IMR-90 (cell line): ENCODE data around the gene AKAP6. TPM values are rescaled to one million over a fixed set of nuclear protein-coding genes. Genes with fewer than 3 reads are reported as not detected.
A peak's percentile ranks its signal among the peaks of the same experiment; 100 is the strongest.

Source experiments
- ATAC-seq: fragments of 200-7000 bp; cut with Tn5 transposase; 2 replicates; pipeline ENCODE4 v1.9.1; 2020; ENCODE audit warnings: low read depth, mild to moderate bottlenecking, moderate library complexity
- BruUV-seq: library from RNA; stranded (reverse); fragments of 400-500 nt; replicated peaks from 2 replicates; lab custom pipeline; 2021; lab: Mats Ljungman, UMichigan
- CTCF ChIA-PET: fragments of 300-600 bp; formaldehyde crosslinking; extraction: SDS; loops from one replicate; lab custom pipeline; 2021; ENCODE audit warnings: antibody characterized with exemption; lab: Yijun Ruan, JAX
- POLR2A ChIA-PET: fragments of 300-600 bp; sonication (Branson Sonifier 250); formaldehyde crosslinking; loops from one replicate; lab custom pipeline; 2022; ENCODE audit warnings: antibody characterized with exemption; ENCODE audit not compliant: unreplicated experiment; lab: Charles Lee
- DNase-seq: peaks from one replicate; pipeline ENCODE4 v3.0.0; 2013
- H2AFZ ChIP-seq: replicated peaks from 2 replicates; pipeline ENCODE3; 2013; ENCODE audit warnings: low read length, mild to moderate bottlenecking; ENCODE audit not compliant: poor library complexity
- H2AK5ac ChIP-seq: 2 replicates; pipeline ENCODE4 v1.6.1; 2013; ENCODE audit warnings: low read depth, low read length, inconsistent platforms
- H2AK9ac ChIP-seq: replicated peaks from 2 replicates; pipeline ENCODE3; 2013; ENCODE audit warnings: mild to moderate bottlenecking, low read depth, low read length, moderate library complexity; ENCODE audit not compliant: poor library complexity
- H2BK120ac ChIP-seq: 2 replicates; pipeline ENCODE4 v1.6.1; 2013; ENCODE audit warnings: low read depth, low read length, inconsistent platforms
- H2BK15ac ChIP-seq: 3 replicates; pipeline ENCODE4 v1.6.1; 2013; ENCODE audit warnings: low read depth, low read length, inconsistent platforms
- H2BK20ac ChIP-seq: 2 replicates; pipeline ENCODE4 v1.6.1; 2013; ENCODE audit warnings: low read depth, mild to moderate bottlenecking, inconsistent platforms, low read length, moderate library complexity
- H2BK5ac ChIP-seq: 2 replicates; pipeline ENCODE4 v1.6.1; 2013; ENCODE audit warnings: mild to moderate bottlenecking, low read depth, low read length, inconsistent platforms; ENCODE audit not compliant: poor library complexity, severe bottlenecking
- H3K14ac ChIP-seq: replicated peaks from 2 replicates; pipeline ENCODE4 v1.6.1; 2013; ENCODE audit warnings: low read depth, low read length, inconsistent platforms
- H3K18ac ChIP-seq: 2 replicates; pipeline ENCODE4 v1.6.1; 2013; ENCODE audit warnings: low read depth, low read length, control low read depth
- H3K23ac ChIP-seq: 2 replicates; pipeline ENCODE4 v1.6.1; 2013; ENCODE audit warnings: low read depth, low read length, inconsistent platforms
- H3K27ac ChIP-seq: 2 replicates; pipeline ENCODE4 v1.5.1; 2013; ENCODE audit warnings: mild to moderate bottlenecking, control low read depth, low read length; ENCODE audit not compliant: insufficient read depth
- H3K27me3 ChIP-seq: 2 replicates; pipeline ENCODE4 v1.6.1; 2013; ENCODE audit warnings: low read length; ENCODE audit not compliant: control insufficient read depth, insufficient read depth
- H3K36me3 ChIP-seq: 2 replicates; pipeline ENCODE4 v1.6.1; 2013; ENCODE audit warnings: low read length, mixed read lengths; ENCODE audit not compliant: control insufficient read depth, insufficient read depth
- H3K4ac ChIP-seq: 2 replicates; pipeline ENCODE4 v1.6.1; 2013; ENCODE audit warnings: low read depth, low read length, inconsistent platforms
- H3K4me1 ChIP-seq: 2 replicates; pipeline ENCODE4 v1.6.1; 2013; ENCODE audit warnings: low read length, mixed read lengths; ENCODE audit not compliant: control insufficient read depth, insufficient read depth
- H3K4me2 ChIP-seq: 2 replicates; pipeline ENCODE4 v1.6.1; 2013; ENCODE audit warnings: low read depth, mild to moderate bottlenecking, control low read depth, low read length, moderate library complexity
- H3K4me3 ChIP-seq: 2 replicates; pipeline ENCODE4 v1.5.1; 2013; ENCODE audit warnings: low read depth, mild to moderate bottlenecking, control low read depth, low read length, moderate library complexity; ENCODE audit not compliant: insufficient read depth
- H3K56ac ChIP-seq: 2 replicates; pipeline ENCODE4 v1.6.1; 2013; ENCODE audit warnings: low read length, inconsistent platforms; ENCODE audit not compliant: insufficient read depth; ENCODE audit errors: extremely low read depth
- H3K79me1 ChIP-seq, 2 experiments: 2 replicates each; pipeline ENCODE4 v1.6.1; 2013; ENCODE audit warnings: low read length in 2 of 2, inconsistent platforms in 1 of 2, low read depth in 1 of 2
- H3K9ac ChIP-seq: 2 replicates; pipeline ENCODE4 v1.6.1; 2013; ENCODE audit warnings: low read depth, low read length, control low read depth
- H3K9me1 ChIP-seq: 2 replicates; pipeline ENCODE4 v1.6.1; 2013; ENCODE audit warnings: low read length, inconsistent platforms; ENCODE audit not compliant: insufficient read depth
- H3K9me3 ChIP-seq: 2 replicates; pipeline ENCODE4 v1.6.1; 2013; ENCODE audit warnings: low read length; ENCODE audit not compliant: control insufficient read depth, insufficient read depth
- H4K20me1 ChIP-seq: 2 replicates; pipeline ENCODE4 v1.6.1; 2013; ENCODE audit warnings: low read length, inconsistent platforms; ENCODE audit not compliant: insufficient read depth
- H4K5ac ChIP-seq: 2 replicates; pipeline ENCODE4 v1.6.1; 2013; ENCODE audit warnings: mild to moderate bottlenecking, low read depth, low read length, control low read depth
- H4K8ac ChIP-seq, 2 experiments: 2 replicates each; pipeline ENCODE4 v1.6.1; 2013; ENCODE audit warnings: low read depth in 2 of 2, low read length in 2 of 2, control low read depth in 1 of 2, inconsistent platforms in 1 of 2
- H4K91ac ChIP-seq: 2 replicates; pipeline ENCODE4 v1.6.1; 2013; ENCODE audit warnings: low read depth, low read length, inconsistent platforms; ENCODE audit not compliant: insufficient read depth
- CEBPB ChIP-seq: IDR thresholded peaks from 2 replicates; pipeline ENCODE4 v1.6.1; 2012; ENCODE audit warnings: low read depth, low read length, improper control_type of control experiment
- CHD1 ChIP-seq: IDR thresholded peaks from 2 replicates; pipeline ENCODE4 v1.6.1; 2012; ENCODE audit warnings: low read depth, low read length, improper control_type of control experiment
- FOS ChIP-seq: fragments of 150-350 bp; IDR thresholded peaks from 2 replicates; pipeline ENCODE4 v1.6.1; 2016; ENCODE audit warnings: low read depth, low read length
- MAZ ChIP-seq: IDR thresholded peaks from 2 replicates; pipeline ENCODE4 v1.6.1; 2012; ENCODE audit warnings: low read depth, mild to moderate bottlenecking, low read length, improper control_type of control experiment, moderate library complexity, borderline replicate concordance
- NFE2L2 ChIP-seq: fragments of 150-350 bp; IDR thresholded peaks from 2 replicates; pipeline ENCODE4 v1.6.1; 2016; ENCODE audit warnings: low read depth, mild to moderate bottlenecking, low read length
- RAD21 ChIP-seq: IDR thresholded peaks from 2 replicates; pipeline ENCODE4 v1.6.1; 2012; ENCODE audit warnings: low read length, improper control_type of control experiment
- RFX5 ChIP-seq: IDR thresholded peaks from 2 replicates; pipeline ENCODE4 v1.8.0; 2012; ENCODE audit warnings: low read depth, mild to moderate bottlenecking, low read length, moderate library complexity
- SMC3 ChIP-seq: fragments of 150-350 bp; IDR thresholded peaks from 2 replicates; pipeline ENCODE4 v1.6.1; 2016; ENCODE audit warnings: low read depth, mild to moderate bottlenecking, antibody characterized with exemption, low read length, moderate library complexity
- WGBS, 2 experiments: methylation state at CpG; one replicate each; pipeline versions ENCODE4 v1.1.5 to v1.1.7; 2013; ENCODE audit warnings: missing lambda C conversion rate in 2 of 2; ENCODE audit not compliant: insufficient read length in 1 of 2; ENCODE audit errors: extremely low coverage in 2 of 2; 5-methylcytosine and 5-hydroxymethylcytosine counted together
- dilution Hi-C: fragments of 300-500 bp; cut with HindIII; formaldehyde crosslinking; loops from one replicate; pipeline ENCODE4 v1.14.3; 2018; ENCODE audit warnings: low sequenced_read_pairs; ENCODE audit not compliant: unreplicated experiment
- in situ Hi-C: fragments of 300-500 bp; cut with MboI; formaldehyde crosslinking; loops from 3 replicates; pipeline ENCODE4 v1.14.3; 2019; ENCODE audit warnings: low sequenced_read_pairs, inconsistent platforms, mixed read lengths
- intact Hi-C: fragments of 100-400 bp; cut with micrococcal nuclease; formaldehyde crosslinking; loops from 2 replicates; pipeline ENCODE4 v1.10.0; 2022
- polyA plus RNA-seq, 3 experiments: library from polyadenylated mRNA; depleted of rRNA; stranded (reverse); fragments of >200 nt; gene quantifications; 2 replicates each; pipeline ENCODE4 v1.2.3, GENCODE V29; 2012; ENCODE audit warnings: low replicate concordance in 1 of 3
- total RNA-seq: library from RNA; depleted of rRNA; stranded (reverse); fragments of >200 nt; gene quantifications from 2 replicates; pipeline ENCODE4 v1.2.3, GENCODE V29; 2012
- TF ChIP-seq, protein P1 (sequence below): fragments of 150-350 bp; IDR thresholded peaks from 2 replicates; pipeline ENCODE4 v1.6.1; 2016; ENCODE audit warnings: low read depth, mild to moderate bottlenecking, low read length, moderate library complexity, borderline replicate concordance

The AKAP6 gene
- total and polyA plus RNA-seq, 2 of the 4 experiments (the other 2 are of a cell fraction) = 0.22 to 1.6 TPM

DNA sequence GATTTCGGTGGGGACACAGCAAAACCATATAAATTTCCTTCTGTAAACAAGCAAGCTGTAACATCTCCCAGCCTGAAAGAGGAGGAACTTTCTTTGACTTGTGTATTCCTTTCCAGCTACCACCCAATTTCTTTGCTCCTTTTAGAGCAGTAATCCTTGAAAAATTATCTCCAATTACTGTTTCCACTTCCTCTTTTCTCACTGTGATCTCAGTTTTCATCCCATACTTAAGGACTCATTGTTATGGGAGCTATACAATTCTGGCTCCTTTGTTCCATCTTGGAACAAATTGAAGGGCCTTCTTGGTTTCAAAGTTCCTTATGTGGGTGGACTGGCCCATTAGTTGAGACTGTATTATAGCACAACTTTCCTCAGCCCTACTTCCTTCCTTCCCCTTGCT, 152.6 kb downstream of the AKAP6 start:
- H2AFZ ChIP-seq = no peak overlapping the region
- WGBS, 2 experiments = no CpG with 5 or more reads among the region's 1 CpG

More for the DNA sequence above, 152.6 kb downstream of the AKAP6 start:
- Histone ChIP-seq H2AK5ac (peak overlapping the region; percentile 78; the same call in 1 of the 2 replicates), H3K79me1 (no peaks in the 10 kb centered on the region), H4K20me1 (no peaks in the 10 kb centered on the region), H4K91ac (peak overlapping the region; percentile 68), H3K56ac (no peak overlapping the region), H3K14ac (peak overlapping the region; percentile 55), H3K9me3 (no peaks in the 10 kb centered on the region), H3K27me3 (no peaks in the 10 kb centered on the region), H3K36me3 (no peaks in the 10 kb centered on the region), H2BK15ac (peak overlapping the region; percentile 51; the same call in 2 of the 3 replicates), H3K23ac (peak overlapping the region; percentile 67), H2BK5ac (peak overlapping the region; percentile 58), H3K4me3 (no peak overlapping the region), H3K9me1 (peaks cover 18% of the 10 kb centered on the region), H3K4me2 (no peak overlapping the region), H3K18ac (peak overlapping the region; percentile 86; the same call in 1 of the 2 replicates), H4K5ac (peak overlapping the region; percentile 72; the same call in 1 of the 2 replicates), H3K4ac (peak overlapping the region; percentile 87; the same call in 1 of the 2 replicates), H2BK120ac (peak overlapping the region; percentile 92), H2BK20ac (peak overlapping the region; percentile 81), H4K8ac (peak overlapping the region; percentile 32 to 61; a peak in 1 of 4 replicates), H2AK9ac (no peak overlapping the region), H3K4me1 (peaks cover 18% of the 10 kb centered on the region), H3K27ac (no peak overlapping the region), H3K9ac (no peak overlapping the region)
- ATAC-seq = no peak
- ChIA-PET POLR2A (interaction anchor here (0.6 kb wide), 1 partner anchor 223 kb away, joined by 5 read pairs; no protein-coding TSS in a partner anchor), CTCF (no interaction called here)
- intact Hi-C loops = no loop called here
- BruUV-seq = no TSS peak
- dilution Hi-C loops = no loop called here
- in situ Hi-C loops = no loop called here
- no peak for DNase-seq
- TF ChIP-seq, protein P1, sequence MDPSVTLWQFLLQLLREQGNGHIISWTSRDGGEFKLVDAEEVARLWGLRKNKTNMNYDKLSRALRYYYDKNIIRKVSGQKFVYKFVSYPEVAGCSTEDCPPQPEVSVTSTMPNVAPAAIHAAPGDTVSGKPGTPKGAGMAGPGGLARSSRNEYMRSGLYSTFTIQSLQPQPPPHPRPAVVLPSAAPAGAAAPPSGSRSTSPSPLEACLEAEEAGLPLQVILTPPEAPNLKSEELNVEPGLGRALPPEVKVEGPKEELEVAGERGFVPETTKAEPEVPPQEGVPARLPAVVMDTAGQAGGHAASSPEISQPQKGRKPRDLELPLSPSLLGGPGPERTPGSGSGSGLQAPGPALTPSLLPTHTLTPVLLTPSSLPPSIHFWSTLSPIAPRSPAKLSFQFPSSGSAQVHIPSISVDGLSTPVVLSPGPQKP = no peak
- TF ChIP-seq CHD1 = no peak
- TF ChIP-seq RFX5 = no peak
- no peak for TF ChIP-seq NFE2L2
- no peak for TF ChIP-seq SMC3
- TF ChIP-seq MAZ = no peak
- TF ChIP-seq FOS = no peak
- TF ChIP-seq CEBPB = no peak
- no peak for TF ChIP-seq RAD21
